GM12892 (cell line): ENCODE measurements around the gene BZW1.

Experiments
- POLR2A ChIP-seq: IDR thresholded peaks from 2 replicates; pipeline ENCODE4 v1.6.1; 2011; ENCODE audit warnings: low read depth, low read length, control low read depth
- POLR2AphosphoS5 ChIP-seq: IDR thresholded peaks from 2 replicates; pipeline ENCODE4 v1.6.1; 2011; ENCODE audit warnings: low read depth, low read length, control low read depth
- TAF1 ChIP-seq: IDR thresholded peaks from 2 replicates; pipeline ENCODE4 v1.6.1; 2011; ENCODE audit warnings: low read depth, mild to moderate bottlenecking, control low read depth, low read length, borderline replicate concordance

GRCh38 chr2:200786423-200786822 lies 25.3 kb upstream of the BZW1 start:
- TF ChIP-seq POLR2AphosphoS5 (no peak), POLR2A (no peak), TAF1 (no peak)
